ENCODE results near the gene USP9Y.
"Not testable (repeated sequence)": the region's sequence is repeated elsewhere in the genome, so short reads cannot be mapped to it uniquely, and the experiment has no call there.

- TF ChIP-seq POLR2A (IDR thresholded peaks at IDR 0.05; ENCODE audit: low read depth, low read length); MAX (IDR thresholded peaks at IDR 0.05; ENCODE audit: insufficient read depth, insufficient read length); CTCF (IDR thresholded peaks at IDR 0.05; ENCODE audit: extremely low read depth in 1 of 2, insufficient read depth in 1 of 2, low read depth in 1 of 2, low read length in 2 of 2); EZH2 (IDR thresholded peaks at IDR 0.05; ENCODE audit: borderline replicate concordance, low read depth, low read length, severe bottlenecking); POLR2AphosphoS5 (IDR thresholded peaks at IDR 0.05; ENCODE audit: insufficient read depth, low read depth, low read length): not testable (repeated sequence)
Observed at GRCh38 chrY:12663845-12664244, 37.2 kb upstream of the USP9Y start.
